IPS-18a (cell line): ENCODE measurements around the gene BEX5.
"Not testable (repeated sequence)": the region's sequence is repeated elsewhere in the genome, so short reads cannot be mapped to it uniquely, and the experiment has no call there.

Experiments used
- H3K27ac ChIP-seq: one replicate; pipeline ENCODE4 v1.5.1; 2013; ENCODE audit warnings: low read length
- H3K27me3 ChIP-seq: one replicate; pipeline ENCODE4 v1.6.1; 2013; ENCODE audit warnings: mild to moderate bottlenecking, low read length; ENCODE audit not compliant: control insufficient read depth, insufficient read depth
- H3K36me3 ChIP-seq: one replicate; pipeline ENCODE4 v1.6.1; 2013; ENCODE audit warnings: low read depth, low read length; ENCODE audit not compliant: control insufficient read depth
- H3K4me1 ChIP-seq: one replicate; pipeline ENCODE4 v1.6.1; 2013; ENCODE audit warnings: low read depth, low read length; ENCODE audit not compliant: control insufficient read depth
- H3K4me3 ChIP-seq: one replicate; pipeline ENCODE4 v1.5.1; 2013; ENCODE audit warnings: low read length
- H3K9ac ChIP-seq: one replicate; pipeline ENCODE4 v1.6.1; 2013; ENCODE audit warnings: mild to moderate bottlenecking, low read length, moderate library complexity
- H3K9me3 ChIP-seq: one replicate; pipeline ENCODE4 v1.6.1; 2013; ENCODE audit warnings: low read depth, low read length; ENCODE audit not compliant: control insufficient read depth

Gene BEX5

DNA sequence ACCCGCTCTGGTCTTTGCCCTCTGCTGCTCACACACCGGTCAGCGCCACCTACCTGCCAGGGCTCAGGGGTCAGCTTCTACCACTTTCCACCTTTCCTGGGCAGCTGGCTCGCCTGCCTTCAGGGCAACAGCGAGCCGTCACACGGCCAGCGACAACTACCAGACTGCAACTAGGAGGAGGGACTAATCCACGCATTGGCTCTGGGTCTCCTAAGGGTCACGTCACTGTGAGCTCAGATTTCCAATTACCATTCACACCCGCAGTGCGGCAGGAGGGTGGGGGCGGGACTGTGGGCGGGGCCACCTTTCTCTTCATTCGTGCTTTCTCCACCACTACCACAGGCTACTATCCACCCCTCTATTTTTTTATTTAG is at the start of gene BEX5:
TSS of gene BEX5 (minus strand) at position 172 of the 374 bp plus-strand sequence. CDS start 1,712 bp downstream, outside the sequence.
- Histone ChIP-seq H3K27ac (no peak within 1 kb of the TSS), H3K27me3 (peaks cover 6% of the 10 kb centered on the region), H3K4me3 (peak within 1 kb of the TSS; percentile 80), H3K9me3 (peaks cover 17% of the 10 kb centered on the region), H3K9ac (peak within 1 kb of the TSS; percentile 50), H3K36me3 (no peaks in the 10 kb centered on the region), H3K4me1 (no peaks in the 10 kb centered on the region)

DNA sequence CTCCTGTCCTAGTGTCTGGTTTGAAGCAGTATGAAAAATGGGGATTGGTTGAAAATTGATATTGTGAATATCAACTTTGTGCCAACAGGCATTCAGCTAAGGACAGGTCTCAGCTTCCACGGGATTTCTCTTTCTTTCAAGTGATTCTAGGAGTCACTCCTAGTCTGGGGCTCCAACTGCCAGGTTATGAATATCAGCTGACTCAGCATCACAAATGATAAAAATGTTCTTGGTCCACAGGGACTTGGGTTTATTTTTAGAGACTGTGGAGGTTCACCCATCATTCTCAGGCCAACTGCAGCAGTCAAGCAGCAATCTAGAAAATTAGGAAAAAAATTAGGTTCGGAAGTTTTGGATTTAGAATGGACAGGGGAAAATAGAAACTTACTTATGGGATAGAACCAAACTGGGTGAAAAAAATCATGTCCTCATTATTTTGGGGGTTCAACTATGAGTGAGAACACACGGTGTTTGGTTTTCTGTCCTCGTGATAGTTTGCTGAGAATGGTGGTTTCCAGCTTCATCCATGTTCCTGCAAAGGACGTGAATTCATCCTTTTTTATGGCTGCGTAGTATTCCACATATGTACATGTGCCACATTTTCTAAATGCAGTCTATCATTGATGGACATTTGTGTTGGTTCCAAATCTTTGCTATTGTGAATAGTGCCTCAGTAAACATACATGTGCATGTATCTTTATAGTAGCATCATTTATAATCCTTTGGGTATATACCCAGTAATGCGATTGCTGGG is 30.4 kb upstream of the BEX5 start:
- Histone ChIP-seq H3K36me3 (no peaks in the 10 kb centered on the region), H3K4me1 (no peaks in the 10 kb centered on the region), H3K9me3 (peaks cover 18% of the 10 kb centered on the region), H3K27ac (no peak overlapping the region), H3K27me3 (no peaks in the 10 kb centered on the region), H3K4me3 (no peak overlapping the region), H3K9ac (no peak overlapping the region)

DNA sequence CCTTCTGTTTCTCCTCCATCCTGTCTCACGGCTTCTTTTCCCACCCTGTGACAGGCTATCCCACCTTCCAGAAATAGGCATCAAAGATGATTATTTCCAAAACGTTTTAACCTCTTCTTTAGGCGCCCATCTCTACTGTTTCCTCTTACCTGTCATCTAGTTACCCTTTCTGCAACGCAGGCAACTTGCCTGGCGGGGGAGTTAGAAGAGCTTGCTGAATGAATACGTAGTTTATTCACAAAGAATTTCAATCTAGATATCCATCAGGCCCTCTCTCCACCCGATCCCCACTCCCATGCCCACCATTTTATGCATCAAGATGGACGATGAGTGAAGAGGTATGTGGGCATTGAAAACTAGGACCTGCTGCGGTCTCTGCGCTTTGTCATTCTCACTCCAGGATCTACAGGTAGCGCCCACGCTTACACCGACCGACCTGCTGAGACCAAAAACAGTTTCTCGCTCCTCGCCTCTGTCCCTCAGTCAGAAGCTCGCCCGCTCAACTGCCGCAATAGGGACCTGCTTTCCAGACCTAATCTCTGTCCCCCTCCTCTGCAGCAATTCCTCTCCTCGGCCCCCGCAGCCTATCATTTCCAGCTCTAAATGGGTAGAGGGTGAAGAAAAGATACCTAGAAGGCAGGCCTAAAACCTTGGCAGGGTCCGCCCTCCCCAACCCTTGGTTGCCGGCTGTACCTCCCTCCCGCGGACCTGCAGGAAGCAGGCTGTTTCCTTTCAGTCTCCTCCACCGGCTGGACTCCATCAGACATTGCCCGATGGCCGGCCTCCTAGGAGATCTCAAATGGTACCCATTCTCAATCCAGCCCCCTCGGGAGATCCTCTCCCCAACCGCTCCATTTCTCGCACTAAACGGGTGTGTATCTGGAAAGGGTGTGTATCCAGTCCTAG is 624 bp downstream of the BEX5 start:
- Histone ChIP-seq H3K4me3 (peak overlapping the region; percentile 80), H3K4me1 (no peaks in the 10 kb centered on the region), H3K27me3 (peaks cover 6% of the 10 kb centered on the region), H3K27ac (no peak overlapping the region), H3K36me3 (no peaks in the 10 kb centered on the region), H3K9me3 (peaks cover 17% of the 10 kb centered on the region), H3K9ac (peak overlapping the region; percentile 50)

DNA sequence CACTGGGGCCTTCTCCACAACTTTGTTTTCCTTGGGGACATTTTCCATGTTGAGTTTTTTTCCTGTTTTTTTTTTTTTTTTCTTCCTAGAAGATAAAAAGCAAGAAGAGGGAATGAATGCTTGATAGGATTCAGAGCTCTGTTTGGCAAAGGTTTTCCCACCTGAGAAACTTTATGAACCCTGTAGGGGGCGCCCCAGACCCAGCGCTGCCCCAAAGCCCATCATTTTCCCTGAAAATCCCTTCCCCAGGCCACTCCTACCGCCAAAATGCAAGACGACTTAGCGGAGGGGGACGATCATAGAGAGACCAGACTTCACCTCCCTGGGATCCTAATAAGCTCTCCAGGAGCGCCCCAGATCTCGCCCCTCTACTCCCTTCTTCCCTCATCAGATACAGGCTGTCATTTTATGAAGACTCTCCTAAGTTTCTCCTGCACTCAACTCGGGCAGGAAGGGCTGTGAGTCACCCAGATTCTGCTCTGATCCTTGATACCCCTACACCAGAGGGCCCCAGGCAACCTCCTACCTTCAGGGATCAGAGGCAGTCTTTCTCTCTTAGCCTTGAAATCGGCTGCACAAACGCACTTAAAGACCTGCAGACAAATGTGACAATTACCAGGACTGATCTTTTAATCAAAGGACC is 1.4 kb downstream of the BEX5 start:
- H3K9ac ChIP-seq, result peak overlapping the region; percentile 15
- peak overlapping the region; percentile 80 for H3K4me3 ChIP-seq
- H3K9me3 ChIP-seq, result peaks cover 14% of the 10 kb centered on the region
- H3K27ac ChIP-seq, result no peak overlapping the region
- H3K4me1 ChIP-seq, result no peaks in the 10 kb centered on the region
- H3K27me3 ChIP-seq, result peaks cover 6% of the 10 kb centered on the region
- H3K36me3 ChIP-seq, result no peaks in the 10 kb centered on the region

DNA sequence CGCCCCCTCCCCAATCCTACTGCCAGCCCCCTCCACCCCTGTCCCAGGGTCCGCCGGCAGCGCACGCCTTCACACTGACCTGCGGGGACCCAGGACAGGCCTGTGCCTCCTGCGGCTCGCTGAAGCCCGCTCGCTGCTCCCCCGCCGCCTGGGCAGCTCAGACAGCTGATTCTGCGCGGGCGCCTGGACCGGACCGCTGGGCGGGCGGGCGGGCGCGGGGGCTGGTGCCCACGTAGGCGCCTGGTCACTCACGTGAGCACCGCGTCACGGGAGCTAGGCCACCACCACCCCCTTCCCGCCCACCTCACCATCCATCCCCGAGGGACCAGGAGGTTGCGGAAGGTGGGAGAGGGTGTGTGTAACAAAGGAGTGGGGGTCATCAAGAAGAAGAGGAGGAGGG is 13.5 kb downstream of the BEX5 start, which contains the start of gene TCEAL6:
TSS of gene TCEAL6 (minus strand) at position 208 of the 400 bp plus-strand sequence.
- H3K9me3 ChIP-seq, H3K27ac ChIP-seq, H3K36me3 ChIP-seq, H3K4me1 ChIP-seq, H3K27me3 ChIP-seq, H3K9ac ChIP-seq, H3K4me3 ChIP-seq: not testable (repeated sequence)

DNA sequence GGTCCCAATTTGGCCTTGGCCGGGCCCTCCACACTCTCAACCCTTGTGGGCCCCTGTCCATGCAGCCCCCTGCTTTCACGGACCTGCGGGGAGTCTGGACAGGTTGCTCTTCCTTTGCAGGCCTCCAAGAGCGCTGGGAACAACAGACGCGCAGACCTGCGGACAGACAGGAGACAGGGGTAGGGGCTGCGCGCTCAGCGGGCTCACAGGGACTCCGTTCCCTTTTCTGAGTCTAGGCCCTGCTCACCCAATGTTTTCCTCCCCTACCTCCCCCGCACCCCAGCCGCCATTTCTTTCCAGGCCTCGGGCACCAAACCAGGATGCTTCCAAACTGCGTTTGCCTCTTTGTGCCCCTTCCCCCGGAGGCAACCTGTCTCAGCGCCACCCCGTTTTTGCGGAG is 14.1 kb downstream of the BEX5 start:
- not testable (repeated sequence) for H3K36me3 ChIP-seq, H3K4me3 ChIP-seq, H3K27me3 ChIP-seq, H3K9ac ChIP-seq, H3K27ac ChIP-seq, H3K4me1 ChIP-seq
- peaks cover 11% of the 10 kb centered on the region for H3K9me3 ChIP-seq

DNA sequence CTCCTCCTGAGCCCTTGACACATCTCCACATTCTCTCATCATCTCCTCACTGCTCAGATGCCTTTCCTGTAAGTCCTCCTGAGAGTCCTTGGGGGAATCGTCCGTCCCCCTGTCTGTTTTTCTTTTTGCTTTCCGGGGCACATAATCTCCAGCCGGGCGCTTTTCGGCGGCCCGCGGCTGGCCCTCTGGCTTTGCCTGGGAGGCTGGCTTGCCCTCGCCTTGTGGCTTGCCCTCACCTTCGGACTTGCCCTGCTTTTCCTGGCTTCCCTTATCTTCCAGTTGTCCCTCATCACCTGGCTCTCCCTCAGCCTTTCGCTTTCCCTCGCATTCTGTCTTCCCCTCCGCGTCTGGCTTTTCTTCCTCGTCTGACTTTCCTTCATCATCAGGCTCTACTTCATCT is 14.9 kb downstream of the BEX5 start:
- H3K9me3 ChIP-seq, result peaks cover 17% of the 10 kb centered on the region
- H3K27ac ChIP-seq, H3K4me3 ChIP-seq, H3K9ac ChIP-seq, H3K27me3 ChIP-seq, H3K4me1 ChIP-seq, H3K36me3 ChIP-seq: not testable (repeated sequence)

DNA sequence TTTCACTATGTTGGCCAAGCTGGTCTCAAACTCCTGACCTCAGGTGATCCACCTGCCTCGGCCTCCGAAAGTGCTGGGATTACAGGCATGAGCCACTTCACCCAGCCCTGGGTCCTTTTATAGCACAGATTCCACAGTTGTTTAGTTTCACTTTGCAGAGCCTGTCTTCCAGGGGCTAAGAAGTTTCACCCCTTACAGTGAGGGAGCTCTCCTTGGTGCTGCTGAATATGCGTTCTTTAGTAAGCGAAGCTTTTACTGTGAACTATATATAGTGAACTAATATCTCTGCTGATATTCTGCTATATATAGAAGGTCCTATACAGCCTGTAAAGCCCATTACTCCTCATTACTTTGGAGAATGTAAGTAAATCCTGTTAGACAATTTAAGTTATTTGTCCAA is 17.7 kb downstream of the BEX5 start:
- H3K9ac ChIP-seq, result no peak overlapping the region
- H3K4me1 ChIP-seq, result no peaks in the 10 kb centered on the region
- H3K27ac ChIP-seq, result no peak overlapping the region
- H3K9me3 ChIP-seq, result peaks cover 28% of the 10 kb centered on the region
- H3K36me3 ChIP-seq, result no peaks in the 10 kb centered on the region
- H3K4me3 ChIP-seq, result no peak overlapping the region
- no peaks in the 10 kb centered on the region for H3K27me3 ChIP-seq

DNA sequence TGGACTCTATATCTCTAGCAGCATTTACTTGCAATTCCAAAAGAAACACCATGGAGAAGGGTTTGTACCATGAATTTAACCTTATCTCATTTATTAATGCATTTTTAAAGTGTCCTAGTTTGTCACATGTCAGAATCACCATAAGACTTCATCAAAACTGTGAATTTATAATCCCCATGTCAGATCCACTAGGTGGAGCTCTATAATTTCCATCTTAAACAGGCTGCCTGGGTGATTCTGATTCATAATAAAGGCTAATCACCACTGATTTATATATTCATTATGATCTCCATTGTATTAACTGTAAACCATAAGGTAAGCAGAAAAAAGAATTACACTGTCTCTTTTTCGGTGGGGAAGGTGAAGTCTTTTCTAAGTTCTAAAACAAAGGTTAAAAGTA is 26.3 kb downstream of the BEX5 start:
- Histone ChIP-seq H3K27ac (no peak overlapping the region), H3K9me3 (peaks cover 13% of the 10 kb centered on the region), H3K36me3 (no peaks in the 10 kb centered on the region), H3K4me1 (peaks cover 4% of the 10 kb centered on the region), H3K9ac (no peak overlapping the region), H3K4me3 (no peak overlapping the region), H3K27me3 (peaks cover 10% of the 10 kb centered on the region)

DNA sequence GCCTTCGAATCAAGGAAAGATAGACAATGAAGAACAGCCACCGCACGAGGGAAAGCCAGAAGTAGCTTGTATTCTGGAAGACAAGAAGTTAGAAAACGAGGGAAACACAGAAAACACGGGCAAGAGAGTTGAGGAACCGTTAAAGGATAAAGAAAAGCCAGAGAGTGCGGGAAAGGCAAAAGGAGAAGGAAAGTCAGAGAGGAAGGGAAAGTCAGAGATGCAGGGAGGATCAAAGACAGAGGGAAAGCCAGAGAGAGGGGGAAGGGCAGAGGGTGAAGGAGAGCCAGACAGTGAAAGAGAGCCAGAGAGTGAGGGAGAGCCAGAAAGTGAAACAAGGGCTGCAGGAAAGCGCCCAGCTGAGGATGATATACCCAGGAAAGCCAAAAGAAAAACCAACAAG is 28.9 kb downstream of the BEX5 start:
- no peak overlapping the region for H3K27ac ChIP-seq
- H3K4me3 ChIP-seq, result peak overlapping the region; percentile 62
- peaks cover 14% of the 10 kb centered on the region for H3K27me3 ChIP-seq
- no peak overlapping the region for H3K9ac ChIP-seq
- peaks cover 7% of the 10 kb centered on the region for H3K9me3 ChIP-seq
- no peaks in the 10 kb centered on the region for H3K36me3 ChIP-seq
- H3K4me1 ChIP-seq, result peaks cover 4% of the 10 kb centered on the region

DNA sequence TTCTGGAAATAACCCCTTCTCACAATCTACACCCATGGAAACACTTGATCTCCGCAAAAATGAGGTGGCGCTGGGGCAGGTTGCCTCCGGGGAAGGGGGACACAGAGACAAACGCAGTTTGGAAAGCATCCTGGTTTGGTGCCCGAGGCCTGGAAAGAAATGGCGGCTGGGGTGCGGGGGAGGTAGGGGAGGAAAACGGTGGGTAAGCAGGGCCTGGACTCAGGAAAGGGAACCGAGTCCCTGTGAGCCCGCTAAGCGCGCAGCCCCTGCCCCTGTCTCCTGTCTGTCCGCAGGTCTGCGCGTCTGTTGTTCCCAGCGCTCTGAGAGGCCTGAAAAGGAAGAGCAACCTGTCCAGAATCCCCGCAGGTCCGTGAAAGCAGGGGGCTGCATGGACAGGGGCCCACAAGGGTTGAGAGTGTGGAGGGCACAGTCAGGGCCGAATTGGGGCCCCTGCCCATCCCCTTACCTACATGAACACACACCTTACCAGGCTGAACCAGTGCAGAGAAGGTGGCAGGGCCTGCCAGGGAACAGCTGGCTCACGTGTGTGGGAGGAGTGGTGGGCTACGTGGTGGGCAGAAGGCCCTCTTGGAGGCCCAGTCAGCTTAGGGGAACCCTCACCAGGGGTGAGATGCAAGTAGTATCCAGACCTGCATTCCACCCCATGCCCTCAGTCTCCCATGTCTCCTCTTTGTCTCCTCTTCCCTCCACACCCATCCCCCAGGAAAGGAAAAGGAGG is 29.5 kb downstream of the BEX5 start:
- H3K27ac ChIP-seq, H3K36me3 ChIP-seq, H3K9me3 ChIP-seq, H3K9ac ChIP-seq, H3K4me1 ChIP-seq: not testable (repeated sequence)
- Histone ChIP-seq H3K4me3 (peak overlapping the region; percentile 62), H3K27me3 (peaks cover 14% of the 10 kb centered on the region)
